Stimulated activated memory B cell treated with anti-CD40 and anti-IgM and Interleukin-4, amounts not matched to agents 10 μg/mL and 1 μg/mL and 100 μg/mL, for 72 hours (primary cell): Measurements from ENCODE around the gene SIK1.
"Not testable (repeated sequence)": the region's sequence is repeated elsewhere in the genome, so short reads cannot be mapped to it uniquely, and the experiment has no call there.

Source experiments
- ATAC-seq: fragments of 150-1000 bp; cut with Tn5 transposase; 2 replicates; pipeline ENCODE4 v1.10.0; 2021
- H3K27ac Mint-ChIP-seq: one replicate; pipeline ENCODE4 v1.8.0; 2022; ENCODE audit warnings: mild to moderate bottlenecking, mixed read lengths
- H3K27me3 Mint-ChIP-seq: one replicate; pipeline ENCODE4 v1.8.0; 2022; ENCODE audit warnings: mixed read lengths
- H3K36me3 Mint-ChIP-seq: one replicate; pipeline ENCODE4 v1.8.0; 2022; ENCODE audit warnings: mixed read lengths
- H3K4me1 Mint-ChIP-seq: one replicate; pipeline ENCODE4 v1.8.0; 2022; ENCODE audit warnings: mixed read lengths
- H3K4me3 Mint-ChIP-seq: one replicate; pipeline ENCODE4 v1.8.0; 2022; ENCODE audit warnings: mild to moderate bottlenecking, moderate library complexity, mixed read lengths
- H3K9me3 Mint-ChIP-seq: one replicate; pipeline ENCODE4 v1.8.0; 2022; ENCODE audit warnings: mixed read lengths

SIK1 gene

GRCh38 chr21:43447353-43447977, 20.5 kb upstream of the SIK1 start:
- not testable (repeated sequence) for H3K36me3 Mint-ChIP-seq, H3K9me3 Mint-ChIP-seq, H3K4me1 Mint-ChIP-seq, ATAC-seq, H3K27ac Mint-ChIP-seq, H3K4me3 Mint-ChIP-seq, H3K27me3 Mint-ChIP-seq

- H3K4me3 Mint-ChIP-seq, H3K27ac Mint-ChIP-seq, H3K36me3 Mint-ChIP-seq, H3K27me3 Mint-ChIP-seq, H3K4me1 Mint-ChIP-seq, H3K9me3 Mint-ChIP-seq, ATAC-seq: not testable (repeated sequence)
These were observed 19.5 kb upstream of the SIK1 start for GRCh38 chr21:43446277-43446932.

GRCh38 chr21:43444524-43444923, 17.6 kb upstream of the SIK1 start:
- H3K4me3 Mint-ChIP-seq, ATAC-seq, H3K27me3 Mint-ChIP-seq, H3K4me1 Mint-ChIP-seq, H3K9me3 Mint-ChIP-seq, H3K27ac Mint-ChIP-seq, H3K36me3 Mint-ChIP-seq: not testable (repeated sequence)

GRCh38 chr21:43442571-43442970, 15.6 kb upstream of the SIK1 start:
- H3K27ac Mint-ChIP-seq, H3K4me1 Mint-ChIP-seq, H3K36me3 Mint-ChIP-seq, H3K4me3 Mint-ChIP-seq, H3K9me3 Mint-ChIP-seq, ATAC-seq, H3K27me3 Mint-ChIP-seq: not testable (repeated sequence)

GRCh38 chr21:43440835-43441727, 14.2 kb upstream of the SIK1 start:
- H3K4me3 Mint-ChIP-seq, H3K27ac Mint-ChIP-seq, H3K27me3 Mint-ChIP-seq, H3K9me3 Mint-ChIP-seq, H3K36me3 Mint-ChIP-seq, ATAC-seq, H3K4me1 Mint-ChIP-seq: not testable (repeated sequence)

GRCh38 chr21:43439316-43440075, 12.6 kb upstream of the SIK1 start:
- not testable (repeated sequence) for H3K27ac Mint-ChIP-seq, H3K27me3 Mint-ChIP-seq, H3K36me3 Mint-ChIP-seq, ATAC-seq, H3K4me3 Mint-ChIP-seq, H3K9me3 Mint-ChIP-seq, H3K4me1 Mint-ChIP-seq

- H3K27me3 Mint-ChIP-seq, H3K9me3 Mint-ChIP-seq, H3K4me3 Mint-ChIP-seq, ATAC-seq, H3K27ac Mint-ChIP-seq, H3K36me3 Mint-ChIP-seq, H3K4me1 Mint-ChIP-seq: not testable (repeated sequence)
These were observed 9.3 kb upstream of the SIK1 start for GRCh38 chr21:43436272-43436671.

- not testable (repeated sequence) for H3K4me1 Mint-ChIP-seq, H3K27ac Mint-ChIP-seq, H3K27me3 Mint-ChIP-seq, H3K4me3 Mint-ChIP-seq, H3K9me3 Mint-ChIP-seq, H3K36me3 Mint-ChIP-seq
- peak; percentile 55 for ATAC-seq
These were observed 6.6 kb upstream of the SIK1 start for GRCh38 chr21:43433340-43434136.

- H3K4me3 Mint-ChIP-seq, H3K36me3 Mint-ChIP-seq, ATAC-seq, H3K27ac Mint-ChIP-seq, H3K9me3 Mint-ChIP-seq, H3K4me1 Mint-ChIP-seq, H3K27me3 Mint-ChIP-seq: not testable (repeated sequence)
These were observed 4.0 kb upstream of the SIK1 start for GRCh38 chr21:43430830-43431416.

GRCh38 chr21:43428964-43429363, 2.0 kb upstream of the SIK1 start:
- not testable (repeated sequence) for H3K4me1 Mint-ChIP-seq, ATAC-seq, H3K27me3 Mint-ChIP-seq, H3K9me3 Mint-ChIP-seq, H3K4me3 Mint-ChIP-seq, H3K27ac Mint-ChIP-seq, H3K36me3 Mint-ChIP-seq

- not testable (repeated sequence) for H3K27ac Mint-ChIP-seq, H3K9me3 Mint-ChIP-seq, H3K4me3 Mint-ChIP-seq, H3K4me1 Mint-ChIP-seq, H3K36me3 Mint-ChIP-seq, H3K27me3 Mint-ChIP-seq
- peak; percentile 94 for ATAC-seq
These were observed 270 bp upstream of the SIK1 start for GRCh38 chr21:43427242-43427559.

GRCh38 chr21:43426004-43426403, 927 bp downstream of the SIK1 start:
- not testable (repeated sequence) for H3K4me1 Mint-ChIP-seq, H3K27me3 Mint-ChIP-seq, H3K9me3 Mint-ChIP-seq, H3K4me3 Mint-ChIP-seq, H3K27ac Mint-ChIP-seq, H3K36me3 Mint-ChIP-seq
- peak; percentile 39 for ATAC-seq

GRCh38 chr21:43419475-43419874, 7.5 kb downstream of the SIK1 start:
- H3K27ac Mint-ChIP-seq, ATAC-seq, H3K9me3 Mint-ChIP-seq, H3K4me1 Mint-ChIP-seq, H3K36me3 Mint-ChIP-seq, H3K4me3 Mint-ChIP-seq, H3K27me3 Mint-ChIP-seq: not testable (repeated sequence)

- not testable (repeated sequence) for H3K4me1 Mint-ChIP-seq, H3K27me3 Mint-ChIP-seq, H3K36me3 Mint-ChIP-seq, H3K27ac Mint-ChIP-seq, H3K4me3 Mint-ChIP-seq, ATAC-seq, H3K9me3 Mint-ChIP-seq
These were observed 12.4 kb downstream of the SIK1 start for GRCh38 chr21:43414576-43414975.
